HUES6 (cell line): ENCODE data around the gene MIEN1.
A peak's percentile ranks its signal among the peaks of the same experiment; 100 is the strongest.
"Not testable (repeated sequence)": the region's sequence is repeated elsewhere in the genome, so short reads cannot be mapped to it uniquely, and the experiment has no call there.

Experiments used
- H3K27ac ChIP-seq: 2 replicates; pipeline ENCODE4 v1.7.0; 2013; ENCODE audit warnings: low read depth, mild to moderate bottlenecking, low read length, inconsistent platforms
- H3K27me3 ChIP-seq: 2 replicates; pipeline ENCODE4 v1.6.1; 2013; ENCODE audit warnings: low read length; ENCODE audit not compliant: control insufficient read depth, insufficient read depth
- H3K36me3 ChIP-seq: 2 replicates; pipeline ENCODE4 v1.6.1; 2013; ENCODE audit warnings: low read length; ENCODE audit not compliant: control insufficient read depth, insufficient read depth
- H3K4me1 ChIP-seq: 2 replicates; pipeline ENCODE4 v1.6.1; 2013; ENCODE audit warnings: low read length; ENCODE audit not compliant: control insufficient read depth, insufficient read depth
- H3K4me3 ChIP-seq: 2 replicates; pipeline ENCODE4 v1.5.1; 2013; ENCODE audit warnings: low read depth, low read length
- H3K9ac ChIP-seq: one replicate; pipeline ENCODE4 v1.6.1; 2013; ENCODE audit warnings: mild to moderate bottlenecking, low read length
- H3K9me3 ChIP-seq: 2 replicates; pipeline ENCODE4 v1.6.1; 2013; ENCODE audit warnings: low read depth, low read length; ENCODE audit not compliant: control insufficient read depth, insufficient read depth

The MIEN1 gene

DNA sequence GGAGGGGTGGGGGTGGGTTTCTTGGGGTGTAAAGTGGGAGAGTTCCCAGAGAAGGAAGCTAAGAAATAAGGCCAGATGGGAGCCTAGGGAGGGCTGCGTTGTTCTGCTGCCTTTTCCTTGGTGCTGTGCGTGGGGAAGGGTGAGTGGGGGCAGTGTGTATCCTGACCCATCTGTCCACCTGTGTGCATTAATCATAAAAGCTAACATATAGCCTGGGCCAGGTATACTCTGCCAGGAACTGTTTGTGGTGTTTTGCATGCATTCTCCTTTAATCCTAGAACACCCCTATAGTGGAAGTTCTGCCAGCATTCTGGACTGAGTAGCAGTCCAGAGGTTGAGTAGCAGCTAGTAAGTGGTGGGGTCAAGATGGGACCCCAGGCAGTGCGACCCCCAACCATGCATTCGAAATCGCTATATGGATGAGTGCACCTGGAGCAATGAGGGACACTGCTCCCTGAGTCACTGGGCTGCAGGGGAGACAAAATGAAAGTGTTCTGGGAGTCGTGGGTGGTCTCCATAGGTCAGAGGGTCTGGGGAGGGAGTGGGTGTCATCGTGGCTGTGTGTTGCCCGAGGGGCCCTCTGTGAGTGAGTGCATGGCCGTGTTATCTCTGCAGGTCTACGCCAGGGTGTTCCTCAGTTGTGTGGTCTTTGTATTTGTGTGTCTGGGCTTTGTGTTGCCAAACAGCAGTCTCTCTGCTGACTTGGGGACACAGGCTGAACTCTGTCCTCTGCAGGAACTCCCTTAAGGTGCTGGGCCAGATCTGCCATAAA, 29.1 kb downstream of the MIEN1 start:
- Histone ChIP-seq H3K4me3 (peak overlapping the region; percentile 84), H3K9me3 (no peaks in the 10 kb centered on the region), H3K9ac (peak overlapping the region; percentile 35), H3K27ac (no peak overlapping the region), H3K36me3 (peaks cover 15% of the 10 kb centered on the region; the same call in 1 of the 2 replicates), H3K27me3 (no peaks in the 10 kb centered on the region), H3K4me1 (peaks cover 61% of the 10 kb centered on the region)

GRCh38 chr17:39700148-39700987, 30.0 kb downstream of the MIEN1 start:
- Histone ChIP-seq H3K36me3 (peaks cover 12% of the 10 kb centered on the region; the same call in 1 of the 2 replicates), H3K9me3 (no peaks in the 10 kb centered on the region), H3K27me3 (no peaks in the 10 kb centered on the region), H3K27ac (peak overlapping the region; percentile 84), H3K4me3 (peak overlapping the region; percentile 84), H3K9ac (peak overlapping the region; percentile 56), H3K4me1 (peaks cover 61% of the 10 kb centered on the region)

- H3K27ac ChIP-seq, result peak within 1 kb of the TSS; percentile 84
- peak within 1 kb of the TSS; percentile 84 for H3K4me3 ChIP-seq
- H3K9me3 ChIP-seq, result no peaks in the 10 kb centered on the region
- H3K9ac ChIP-seq, result peak within 1 kb of the TSS; percentile 56
- H3K4me1 ChIP-seq, result peaks cover 61% of the 10 kb centered on the region
- H3K27me3 ChIP-seq, result no peaks in the 10 kb centered on the region
- H3K36me3 ChIP-seq, result peaks cover 12% of the 10 kb centered on the region; the same call in 1 of the 2 replicates
These were observed 30.5 kb downstream of the MIEN1 start, which contains the start of gene ERBB2 for GRCh38 chr17:39699818-39700147. TSS of gene ERBB2 (plus strand) at chr17:39700064. CDS start at chr17:39700239, 175 bp downstream.

DNA sequence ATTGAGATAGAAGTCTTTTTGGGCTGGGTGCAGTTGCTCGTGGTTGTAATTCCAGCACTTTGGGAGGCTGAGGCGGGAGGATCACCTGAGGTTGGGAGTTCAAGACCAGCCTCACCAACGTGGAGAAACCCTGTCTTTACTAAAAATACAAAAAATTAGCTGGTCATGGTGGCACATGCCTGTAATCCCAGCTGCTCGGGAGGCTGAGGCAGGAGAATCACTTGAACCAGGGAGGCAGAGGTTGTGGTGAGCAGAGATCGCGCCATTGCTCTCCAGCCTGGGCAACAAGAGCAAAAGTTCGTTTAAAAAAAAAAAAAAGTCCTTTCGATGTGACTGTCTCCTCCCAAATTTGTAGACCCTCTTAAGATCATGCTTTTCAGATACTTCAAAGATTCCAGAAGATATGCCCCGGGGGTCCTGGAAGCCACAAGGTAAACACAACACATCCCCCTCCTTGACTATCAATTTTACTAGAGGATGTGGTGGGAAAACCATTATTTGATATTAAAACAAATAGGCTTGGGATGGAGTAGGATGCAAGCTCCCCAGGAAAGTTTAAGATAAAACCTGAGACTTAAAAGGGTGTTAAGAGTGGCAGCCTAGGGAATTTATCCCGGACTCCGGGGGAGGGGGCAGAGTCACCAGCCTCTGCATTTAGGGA, 31.0 kb downstream of the MIEN1 start:
- not testable (repeated sequence) for H3K36me3 ChIP-seq, H3K27me3 ChIP-seq, H3K9me3 ChIP-seq
- Histone ChIP-seq H3K27ac (peak overlapping the region; percentile 84), H3K4me3 (peak overlapping the region; percentile 84), H3K4me1 (peaks cover 61% of the 10 kb centered on the region), H3K9ac (peak overlapping the region; percentile 56)

DNA sequence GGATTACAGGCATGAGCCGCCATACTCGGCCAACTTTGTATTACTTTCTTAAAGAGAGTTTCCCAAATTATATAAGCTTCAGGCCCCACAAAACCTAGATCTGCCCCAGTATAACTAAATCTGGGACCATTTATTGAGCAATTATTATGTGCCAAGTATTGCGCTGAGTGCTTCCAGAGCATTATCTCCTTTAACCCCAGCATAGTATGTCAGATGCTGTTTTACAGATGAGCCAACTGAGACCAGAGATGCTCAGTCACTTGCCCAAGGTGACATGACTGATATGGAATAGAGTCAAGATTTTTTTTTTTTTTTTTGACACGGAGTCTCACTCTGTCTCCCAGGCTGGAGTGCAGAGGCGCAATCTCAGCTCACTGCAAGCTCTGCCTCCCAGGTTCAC, 32.4 kb downstream of the MIEN1 start:
- Histone ChIP-seq H3K4me1 (peaks cover 48% of the 10 kb centered on the region), H3K36me3 (no peaks in the 10 kb centered on the region), H3K27me3 (no peaks in the 10 kb centered on the region)

GRCh38 chr17:39696731-39697130, 33.6 kb downstream of the MIEN1 start:
- H3K4me3 ChIP-seq, result peak overlapping the region; percentile 32; the same call in 1 of the 2 replicates
- no peak overlapping the region for H3K9ac ChIP-seq
- H3K27me3 ChIP-seq, result no peaks in the 10 kb centered on the region
- no peaks in the 10 kb centered on the region for H3K36me3 ChIP-seq
- no peaks in the 10 kb centered on the region for H3K9me3 ChIP-seq
- peaks cover 36% of the 10 kb centered on the region for H3K4me1 ChIP-seq
- H3K27ac ChIP-seq, result no peak overlapping the region

More for the DNA sequence above, 32.4 kb downstream of the MIEN1 start:
- no peak overlapping the region for H3K27ac ChIP-seq
- no peak overlapping the region for H3K9ac ChIP-seq
- no peaks in the 10 kb centered on the region for H3K9me3 ChIP-seq
- H3K4me3 ChIP-seq, result no peak overlapping the region

- Histone ChIP-seq H3K9me3 (no peaks in the 10 kb centered on the region), H3K27ac (no peak overlapping the region)
These were observed 35.2 kb downstream of the MIEN1 start for GRCh38 chr17:39695089-39695474.

DNA sequence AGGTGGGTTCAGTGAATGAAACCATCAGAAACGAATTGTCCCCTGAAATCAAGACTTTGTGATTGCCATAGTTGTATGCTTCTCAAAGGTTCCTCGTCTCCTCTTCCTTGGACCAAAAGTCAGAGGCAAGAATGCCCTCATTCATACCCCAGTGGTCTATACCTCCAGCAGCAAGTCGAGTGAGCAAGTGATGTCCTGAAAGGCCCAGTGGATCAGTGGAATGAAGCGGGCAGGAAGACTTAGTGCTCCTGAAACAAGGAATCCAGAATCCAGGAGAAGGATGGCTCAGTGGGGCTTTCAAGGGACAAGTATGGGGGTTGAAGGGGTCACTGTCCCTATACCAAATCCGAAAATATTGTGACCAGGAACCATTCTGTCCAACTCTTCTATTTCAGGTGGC, 35.7 kb downstream of the MIEN1 start:
- Histone ChIP-seq H3K4me1 (peaks cover 40% of the 10 kb centered on the region), H3K27ac (no peak overlapping the region), H3K36me3 (no peaks in the 10 kb centered on the region), H3K27me3 (no peaks in the 10 kb centered on the region), H3K4me3 (no peak overlapping the region), H3K9ac (no peak overlapping the region), H3K9me3 (no peaks in the 10 kb centered on the region)

More at GRCh38 chr17:39695089-39695474, 35.2 kb downstream of the MIEN1 start:
- H3K4me1 ChIP-seq, result peaks cover 38% of the 10 kb centered on the region
- H3K9ac ChIP-seq, result peak overlapping the region; percentile 54
- H3K36me3 ChIP-seq, result no peaks in the 10 kb centered on the region
- H3K27me3 ChIP-seq, result no peaks in the 10 kb centered on the region
- no peak overlapping the region for H3K4me3 ChIP-seq

DNA sequence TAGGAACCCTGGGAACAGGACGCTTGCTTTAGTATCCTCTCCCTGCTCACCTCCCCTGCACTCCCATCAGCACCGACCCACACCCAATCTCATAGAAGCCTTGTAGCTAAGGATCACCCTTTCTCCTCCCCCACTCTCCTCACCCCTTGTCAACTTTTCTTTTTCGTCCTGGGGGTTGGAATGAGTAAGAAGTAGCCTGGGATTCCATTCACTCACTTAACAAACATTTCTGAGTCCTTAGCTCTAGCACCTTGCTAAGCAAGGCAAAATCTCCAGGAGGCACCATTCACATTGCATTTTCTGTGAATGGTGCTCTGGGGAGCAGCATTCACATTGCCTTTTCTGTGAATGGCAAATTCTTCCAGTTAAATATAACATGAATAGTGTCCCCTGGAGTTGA, 41.4 kb downstream of the MIEN1 start:
- H3K4me1 ChIP-seq, result peaks cover 24% of the 10 kb centered on the region
- no peaks in the 10 kb centered on the region for H3K9me3 ChIP-seq
- no peaks in the 10 kb centered on the region for H3K27me3 ChIP-seq
- peak overlapping the region; percentile 99 for H3K27ac ChIP-seq
- peak overlapping the region; percentile 92 for H3K9ac ChIP-seq
- H3K4me3 ChIP-seq, result peak overlapping the region; percentile 90
- H3K36me3 ChIP-seq, result peaks cover 3% of the 10 kb centered on the region; the same call in 1 of the 2 replicates

GRCh38 chr17:39688475-39688835, 41.9 kb downstream of the MIEN1 start:
- Histone ChIP-seq H3K36me3 (peaks cover 4% of the 10 kb centered on the region; the same call in 1 of the 2 replicates), H3K9ac (peak overlapping the region; percentile 92), H3K27ac (peak overlapping the region; percentile 99), H3K4me3 (peak overlapping the region; percentile 90), H3K27me3 (no peaks in the 10 kb centered on the region), H3K9me3 (no peaks in the 10 kb centered on the region), H3K4me1 (peaks cover 24% of the 10 kb centered on the region)
